Hindlimb muscle (tissue), 1 donor: ENCODE results near the gene C1orf198. TPM values are rescaled to one million over a fixed set of nuclear protein-coding genes. Genes with fewer than 3 reads are reported as not detected.

Source experiments
- polyA plus RNA-seq: library from polyadenylated mRNA; unstranded; fragments of 120-200 nt; gene quantifications from one replicate; pipeline ENCODE4 v1.2.1, GENCODE V29; 2013; ENCODE audit not compliant: insufficient read length

Gene C1orf198
- polyA plus RNA-seq, 1 donor: 63.2 TPM

Other genes starting within 250 kb of the C1orf198 start
- gene COG2, start 226.0 kb downstream of the C1orf198 start, polyA plus RNA-seq: 23.9 TPM
- gene AGT, start 154.4 kb downstream of the C1orf198 start, polyA plus RNA-seq: 17.9 TPM
- gene CAPN9, start 121.1 kb downstream of the C1orf198 start, polyA plus RNA-seq: 0.57 TPM
- gene TTC13, start 110.3 kb upstream of the C1orf198 start, polyA plus RNA-seq: 19.6 TPM
- gene ARV1, start 110.6 kb upstream of the C1orf198 start, polyA plus RNA-seq: 14.1 TPM
- 8.4 TPM for gene FAM89A, start 171.7 kb upstream of the C1orf198 start, polyA plus RNA-seq